ENCODE measurements around the gene PARD3. TPM values are rescaled to one million over a fixed set of nuclear protein-coding genes. Genes with fewer than 3 reads are reported as not detected.

Gene PARD3
- polyA plus RNA-seq, 1 donor from 2014 or later, result 12.4 TPM

- Histone ChIP-seq H4K20me1 (ENCODE audit: insufficient read depth) (no peaks in the 10 kb centered on the region), H3K4me2 (ENCODE audit: low read length) (no peak overlapping the region), H3K9me3 (ENCODE audit: low read length) (no peaks in the 10 kb centered on the region)
Observed at GRCh38 chr10:34474555-34475273, 340.4 kb downstream of the PARD3 start.

GRCh38 chr10:34474009-34474376 is 341.1 kb downstream of the PARD3 start:
- Histone ChIP-seq H3F3A (ENCODE audit: insufficient read depth, low read length, poor library complexity, severe bottlenecking) (no peaks in the 10 kb centered on the region), H2AFZ (ENCODE audit: low read depth, low read length) (no peak overlapping the region), H3K36me3 (ENCODE audit: insufficient read depth, low read length) (no peaks in the 10 kb centered on the region), H3K27me3 (ENCODE audit: insufficient read depth, low read depth, low read length) (no peaks in the 10 kb centered on the region), H4K20me1 (ENCODE audit: insufficient read depth) (no peaks in the 10 kb centered on the region), H3K9me2 (ENCODE audit: insufficient read depth, low read length) (no peaks in the 10 kb centered on the region), H3K4me3 (ENCODE audit: low read length) (no peak overlapping the region), H3K9me3 (ENCODE audit: low read length) (no peaks in the 10 kb centered on the region), H3K27ac (ENCODE audit: low read length) (no peak overlapping the region), H3K4me2 (ENCODE audit: low read length) (no peak overlapping the region), H3K9ac (ENCODE audit: low read length) (no peak overlapping the region), H3K79me2 (replicated peaks; ENCODE audit: insufficient read depth, low read length) (no peaks in the 10 kb centered on the region)
- TF ChIP-seq MXI1 (conservative IDR thresholded peaks at IDR 0.05; ENCODE audit: poor library complexity, severe bottlenecking) (no peak), POLR2AphosphoS5 (IDR thresholded peaks at IDR 0.05) (no peak), SMC3 (conservative IDR thresholded peaks at IDR 0.05; ENCODE audit: poor library complexity) (no peak), REST (IDR thresholded peaks at IDR 0.05; ENCODE audit: borderline replicate concordance) (no peak)

More at GRCh38 chr10:34474555-34475273, 340.4 kb downstream of the PARD3 start:
- no peaks in the 10 kb centered on the region for H3K9me2 ChIP-seq (ENCODE audit: insufficient read depth, low read length)
- no peaks in the 10 kb centered on the region for H3K79me2 ChIP-seq (replicated peaks; ENCODE audit: insufficient read depth, low read length)
- TF ChIP-seq POLR2AphosphoS5 (IDR thresholded peaks at IDR 0.05), result no peak
- TF ChIP-seq SMC3 (conservative IDR thresholded peaks at IDR 0.05; ENCODE audit: poor library complexity), result no peak
- TF ChIP-seq RAD21 (conservative IDR thresholded peaks at IDR 0.05), result no peak
- no peak for TF ChIP-seq TAF1 (IDR thresholded peaks at IDR 0.05; ENCODE audit: low read depth)
- no peak for TF ChIP-seq CTCF (IDR thresholded peaks at IDR 0.05; ENCODE audit: poor library complexity, severe bottlenecking)
- TF ChIP-seq MXI1 (conservative IDR thresholded peaks at IDR 0.05; ENCODE audit: poor library complexity, severe bottlenecking), result no peak
- TF ChIP-seq EP300 (conservative IDR thresholded peaks at IDR 0.05; ENCODE audit: poor library complexity, severe bottlenecking), result no peak
- no peak for TF ChIP-seq EZH2 (IDR thresholded peaks at IDR 0.05; ENCODE audit: borderline replicate concordance, insufficient read depth, low read length, poor library complexity, severe bottlenecking)
- TF ChIP-seq REST (IDR thresholded peaks at IDR 0.05; ENCODE audit: borderline replicate concordance), result no peak
- no peak overlapping the region for H3K27ac ChIP-seq (ENCODE audit: low read length)
- H3K9ac ChIP-seq (ENCODE audit: low read length), result no peak overlapping the region
- H2AFZ ChIP-seq (ENCODE audit: low read depth, low read length), result no peak overlapping the region
- H3F3A ChIP-seq (ENCODE audit: insufficient read depth, low read length, poor library complexity, severe bottlenecking), result no peaks in the 10 kb centered on the region
- H3K4me3 ChIP-seq (ENCODE audit: low read length), result no peak overlapping the region
- no peaks in the 10 kb centered on the region for H3K27me3 ChIP-seq (ENCODE audit: insufficient read depth, low read depth, low read length)
- no peaks in the 10 kb centered on the region for H3K36me3 ChIP-seq (ENCODE audit: insufficient read depth, low read length)
